IPS-18a (cell line): ENCODE data around the gene SYNC.
A peak's percentile ranks its signal among the peaks of the same experiment; 100 is the strongest.

ENCODE experiments used
- H3K27ac ChIP-seq: one replicate; pipeline ENCODE4 v1.5.1; 2013; ENCODE audit warnings: low read length
- H3K27me3 ChIP-seq: one replicate; pipeline ENCODE4 v1.6.1; 2013; ENCODE audit warnings: mild to moderate bottlenecking, low read length; ENCODE audit not compliant: control insufficient read depth, insufficient read depth
- H3K36me3 ChIP-seq: one replicate; pipeline ENCODE4 v1.6.1; 2013; ENCODE audit warnings: low read depth, low read length; ENCODE audit not compliant: control insufficient read depth
- H3K4me1 ChIP-seq: one replicate; pipeline ENCODE4 v1.6.1; 2013; ENCODE audit warnings: low read depth, low read length; ENCODE audit not compliant: control insufficient read depth
- H3K4me3 ChIP-seq: one replicate; pipeline ENCODE4 v1.5.1; 2013; ENCODE audit warnings: low read length
- H3K9ac ChIP-seq: one replicate; pipeline ENCODE4 v1.6.1; 2013; ENCODE audit warnings: mild to moderate bottlenecking, low read length, moderate library complexity
- H3K9me3 ChIP-seq: one replicate; pipeline ENCODE4 v1.6.1; 2013; ENCODE audit warnings: low read depth, low read length; ENCODE audit not compliant: control insufficient read depth

The SYNC gene

DNA sequence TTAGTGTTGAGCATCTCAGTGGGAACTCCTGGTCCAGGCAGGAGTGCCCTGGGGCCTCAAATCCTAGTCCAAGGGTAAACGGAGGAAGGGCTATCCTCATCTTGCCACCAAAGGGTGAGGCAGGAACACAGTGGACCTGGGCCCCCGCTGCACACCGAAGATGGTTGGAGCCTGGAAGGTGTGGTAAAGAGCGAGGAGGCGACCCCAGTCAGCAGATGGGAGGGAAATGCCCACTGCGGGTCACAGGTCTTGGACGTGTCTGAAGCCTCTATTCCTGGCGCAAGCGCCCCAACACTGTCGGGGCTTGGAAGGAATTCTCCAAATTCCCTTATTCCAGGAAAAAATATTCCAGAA is 38.5 kb upstream of the SYNC start:
- H3K4me3 ChIP-seq, result peak overlapping the region; percentile 62
- H3K9me3 ChIP-seq, result no peaks in the 10 kb centered on the region
- H3K36me3 ChIP-seq, result no peaks in the 10 kb centered on the region
- H3K27ac ChIP-seq, result no peak overlapping the region
- peaks cover 35% of the 10 kb centered on the region for H3K4me1 ChIP-seq
- H3K27me3 ChIP-seq, result peaks cover 15% of the 10 kb centered on the region
- H3K9ac ChIP-seq, result peak overlapping the region; percentile 28

DNA sequence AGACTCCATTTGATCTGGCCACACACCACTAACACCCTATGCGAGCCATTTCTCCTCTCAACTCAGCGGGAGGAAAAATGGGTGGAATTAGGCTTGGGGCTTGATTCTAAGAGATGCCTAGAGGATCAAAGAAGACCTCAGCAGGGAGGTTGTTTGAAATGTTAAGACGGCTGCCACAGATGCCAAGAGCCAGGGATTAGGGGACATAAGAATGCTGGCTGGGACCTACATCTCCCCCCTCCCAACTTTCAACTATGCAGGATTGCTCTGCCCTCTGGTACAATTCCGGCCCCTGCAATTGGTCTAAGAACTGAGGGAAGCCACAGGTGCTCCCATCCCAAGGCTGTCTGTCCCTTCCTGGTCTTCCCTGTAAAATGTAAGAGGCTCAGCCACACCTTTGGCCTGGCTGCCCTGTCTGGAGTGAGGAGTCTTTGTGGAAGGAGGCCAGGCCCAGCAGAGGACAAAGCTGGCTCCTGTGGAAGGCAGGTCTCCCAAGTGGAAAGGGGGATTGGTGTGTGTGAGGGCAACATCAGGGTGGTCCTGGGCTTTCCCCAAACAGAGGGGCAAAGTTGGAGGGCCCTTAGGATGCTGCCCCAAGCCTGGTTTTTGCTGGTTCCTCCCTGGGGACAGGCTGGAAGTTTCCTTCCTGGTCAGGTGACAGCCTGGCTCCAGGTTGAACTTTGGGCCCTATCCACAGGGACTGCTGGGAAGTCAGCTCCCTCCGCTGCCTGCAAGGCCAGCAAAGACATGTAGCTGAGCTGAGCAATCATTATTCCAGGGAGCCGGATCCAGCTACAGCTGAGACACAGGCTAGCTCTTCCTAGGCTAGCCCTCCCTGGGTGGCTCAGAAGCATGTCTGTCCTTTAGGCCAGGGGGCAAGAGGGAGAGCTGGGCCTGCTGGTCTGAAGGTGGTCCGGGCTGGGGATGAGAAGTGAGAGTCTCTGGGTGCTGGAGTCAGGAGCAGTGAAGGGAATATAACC is 34.5 kb upstream of the SYNC start:
- Histone ChIP-seq H3K27me3 (peaks cover 21% of the 10 kb centered on the region), H3K9ac (no peak overlapping the region), H3K9me3 (no peaks in the 10 kb centered on the region), H3K36me3 (no peaks in the 10 kb centered on the region), H3K27ac (no peak overlapping the region), H3K4me1 (peaks cover 21% of the 10 kb centered on the region), H3K4me3 (no peak overlapping the region)

DNA sequence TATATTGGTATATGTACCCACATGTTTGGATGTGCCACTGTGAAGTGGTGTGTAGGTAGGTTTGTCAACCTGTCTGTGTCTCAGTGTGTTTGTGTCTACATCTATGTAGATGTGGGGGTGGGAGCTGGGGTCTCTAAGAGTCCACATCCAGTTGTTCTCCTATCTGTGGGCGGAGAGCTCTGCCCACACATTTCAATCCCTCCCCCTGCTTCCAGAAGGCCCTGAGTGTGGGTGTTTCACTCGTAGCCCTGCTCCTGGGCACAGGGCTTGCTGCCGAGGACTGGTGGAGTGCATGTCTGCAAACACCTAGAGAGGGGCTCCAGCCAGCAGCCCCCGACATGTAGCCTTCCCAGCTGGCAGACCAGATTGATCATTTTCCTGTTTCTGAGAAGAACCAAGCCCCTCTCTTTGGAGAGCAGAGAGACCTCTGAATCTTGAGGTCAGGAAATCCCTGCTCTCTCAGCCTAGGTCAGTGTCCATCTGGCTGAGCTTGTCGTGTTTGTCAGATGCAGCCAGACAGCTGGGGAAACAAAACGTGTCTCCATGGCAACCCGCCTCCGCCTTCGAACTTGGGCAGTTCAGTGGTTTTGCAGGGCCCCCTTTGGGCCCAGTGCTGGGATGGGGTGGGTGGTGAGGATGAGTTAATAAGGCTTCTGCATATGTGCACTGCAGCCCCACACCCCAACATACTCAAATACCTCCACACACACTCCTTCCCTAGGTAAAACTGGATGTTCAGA is 31.2 kb upstream of the SYNC start:
- Histone ChIP-seq H3K36me3 (no peaks in the 10 kb centered on the region), H3K4me1 (peaks cover 15% of the 10 kb centered on the region), H3K27me3 (peaks cover 7% of the 10 kb centered on the region), H3K4me3 (no peak overlapping the region), H3K27ac (no peak overlapping the region), H3K9me3 (no peaks in the 10 kb centered on the region), H3K9ac (no peak overlapping the region)

DNA sequence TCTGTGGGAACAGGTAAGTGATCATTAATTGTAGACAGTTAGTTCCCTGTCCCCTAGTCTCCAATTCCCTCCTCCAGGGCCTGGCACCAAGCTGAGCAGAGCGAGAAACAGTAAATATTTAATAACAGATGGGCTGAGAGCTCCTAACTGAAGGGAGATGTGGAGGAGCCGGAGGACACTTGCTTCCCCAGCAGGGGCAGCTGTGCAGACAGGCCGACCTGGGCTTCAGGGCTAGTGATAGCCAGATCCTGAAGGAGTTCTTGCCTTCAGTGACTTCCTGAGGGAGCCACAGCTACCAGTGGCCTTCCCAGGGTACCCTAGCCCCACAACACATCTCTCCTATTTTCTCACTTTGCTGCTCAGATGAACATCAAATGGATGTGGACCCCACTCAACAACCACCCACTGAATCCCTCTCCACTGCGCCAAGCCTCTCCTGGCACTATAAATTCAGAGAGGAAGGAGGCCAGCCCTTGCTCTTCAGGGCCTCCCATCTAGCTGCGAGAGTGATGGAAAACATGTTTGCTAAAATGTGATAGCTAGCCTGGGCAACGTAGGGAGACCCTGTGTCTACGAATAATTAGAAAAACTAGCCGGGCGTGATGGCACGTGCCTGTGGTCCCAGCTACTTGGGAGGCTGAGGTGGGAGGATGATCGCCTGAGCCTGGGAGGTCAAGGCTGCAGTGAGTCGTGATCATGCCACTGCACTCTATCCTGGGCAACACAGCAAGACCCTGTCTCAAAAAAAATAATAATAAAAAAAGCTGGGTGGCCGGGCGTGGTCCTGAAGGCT is 26.9 kb upstream of the SYNC start:
- H3K9me3 ChIP-seq, result no peaks in the 10 kb centered on the region
- H3K4me3 ChIP-seq, result no peak overlapping the region
- H3K9ac ChIP-seq, result no peak overlapping the region
- H3K27ac ChIP-seq, result no peak overlapping the region
- peaks cover 9% of the 10 kb centered on the region for H3K4me1 ChIP-seq
- H3K27me3 ChIP-seq, result no peaks in the 10 kb centered on the region
- no peaks in the 10 kb centered on the region for H3K36me3 ChIP-seq

DNA sequence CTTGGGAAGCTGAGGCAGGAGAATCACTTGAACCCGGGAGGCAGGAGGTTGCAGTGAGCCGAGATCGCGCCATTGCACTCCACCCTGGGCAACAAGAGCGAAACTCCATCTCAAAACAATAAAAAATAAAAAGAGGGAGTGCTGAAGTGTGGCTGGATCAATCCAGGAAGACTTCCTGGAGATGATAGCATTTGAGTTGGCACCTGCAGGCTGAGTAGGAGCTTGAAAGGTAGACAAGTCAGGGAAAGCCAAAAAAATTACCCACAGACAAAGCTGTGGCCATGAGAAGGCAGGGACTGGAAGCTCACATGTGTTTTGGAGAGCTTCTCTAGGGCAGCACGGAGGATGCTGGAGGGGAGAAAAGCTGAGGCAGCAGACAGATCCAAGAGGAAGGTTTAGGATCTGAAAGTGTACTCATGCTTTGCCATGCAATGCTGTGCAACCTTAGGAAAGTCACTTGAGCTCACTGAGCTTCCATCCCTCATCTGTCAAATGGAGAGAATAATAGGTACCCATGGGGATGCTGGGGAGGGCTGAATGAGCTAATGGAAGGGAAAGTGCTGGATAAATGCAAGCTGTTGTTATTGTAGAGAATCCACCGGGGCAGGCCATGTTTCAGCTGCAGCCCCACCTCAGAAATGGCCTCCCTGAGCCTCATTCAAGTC is 26.0 kb upstream of the SYNC start:
- H3K36me3 ChIP-seq, result no peaks in the 10 kb centered on the region
- peaks cover 10% of the 10 kb centered on the region for H3K4me1 ChIP-seq
- H3K4me3 ChIP-seq, result no peak overlapping the region
- no peaks in the 10 kb centered on the region for H3K27me3 ChIP-seq
- no peaks in the 10 kb centered on the region for H3K9me3 ChIP-seq
- H3K9ac ChIP-seq, result no peak overlapping the region
- H3K27ac ChIP-seq, result no peak overlapping the region

DNA sequence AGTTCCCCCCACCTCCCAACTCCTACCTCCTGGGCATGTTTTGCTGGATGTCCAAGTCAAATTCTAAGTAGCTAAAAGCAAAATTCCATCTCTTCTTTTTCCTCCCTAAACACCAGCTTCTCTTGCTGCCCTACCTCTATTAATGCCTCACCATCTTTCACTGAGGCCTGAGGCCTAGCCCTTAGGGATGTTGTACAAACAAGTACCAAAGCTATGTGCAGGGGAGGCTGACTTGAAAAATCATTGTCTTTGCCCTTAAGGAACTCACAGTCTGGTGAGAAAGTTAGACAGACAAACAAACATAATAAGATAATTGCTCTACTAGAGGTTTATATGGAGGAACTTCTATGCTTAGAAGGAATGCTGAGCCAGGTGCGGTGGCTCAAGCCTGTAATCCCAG is 25.3 kb upstream of the SYNC start:
- Histone ChIP-seq H3K9me3 (no peaks in the 10 kb centered on the region), H3K27me3 (no peaks in the 10 kb centered on the region), H3K27ac (no peak overlapping the region), H3K36me3 (no peaks in the 10 kb centered on the region), H3K9ac (no peak overlapping the region), H3K4me1 (peaks cover 10% of the 10 kb centered on the region), H3K4me3 (no peak overlapping the region)

DNA sequence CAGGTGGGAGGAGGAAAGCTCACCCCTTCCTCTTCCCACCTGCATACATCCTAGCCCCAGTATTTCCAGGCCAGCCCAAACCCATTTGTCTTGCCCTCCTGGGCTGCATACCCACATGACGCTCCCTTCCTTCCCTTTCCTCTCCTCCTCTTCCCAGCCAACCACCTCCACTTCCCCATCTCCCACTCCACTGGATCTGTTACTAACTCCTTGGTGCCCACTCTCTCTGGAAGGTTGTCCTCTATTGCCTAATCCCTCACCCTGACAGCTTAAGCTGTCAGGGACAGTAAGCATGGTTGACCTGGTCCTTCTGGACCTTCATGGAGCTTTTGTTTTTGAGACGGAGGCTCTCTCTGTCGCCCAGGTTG is 23.0 kb upstream of the SYNC start:
- Histone ChIP-seq H3K36me3 (no peaks in the 10 kb centered on the region), H3K4me3 (no peak overlapping the region), H3K4me1 (peaks cover 7% of the 10 kb centered on the region), H3K9me3 (no peaks in the 10 kb centered on the region), H3K9ac (no peak overlapping the region), H3K27me3 (no peaks in the 10 kb centered on the region), H3K27ac (no peak overlapping the region)

DNA sequence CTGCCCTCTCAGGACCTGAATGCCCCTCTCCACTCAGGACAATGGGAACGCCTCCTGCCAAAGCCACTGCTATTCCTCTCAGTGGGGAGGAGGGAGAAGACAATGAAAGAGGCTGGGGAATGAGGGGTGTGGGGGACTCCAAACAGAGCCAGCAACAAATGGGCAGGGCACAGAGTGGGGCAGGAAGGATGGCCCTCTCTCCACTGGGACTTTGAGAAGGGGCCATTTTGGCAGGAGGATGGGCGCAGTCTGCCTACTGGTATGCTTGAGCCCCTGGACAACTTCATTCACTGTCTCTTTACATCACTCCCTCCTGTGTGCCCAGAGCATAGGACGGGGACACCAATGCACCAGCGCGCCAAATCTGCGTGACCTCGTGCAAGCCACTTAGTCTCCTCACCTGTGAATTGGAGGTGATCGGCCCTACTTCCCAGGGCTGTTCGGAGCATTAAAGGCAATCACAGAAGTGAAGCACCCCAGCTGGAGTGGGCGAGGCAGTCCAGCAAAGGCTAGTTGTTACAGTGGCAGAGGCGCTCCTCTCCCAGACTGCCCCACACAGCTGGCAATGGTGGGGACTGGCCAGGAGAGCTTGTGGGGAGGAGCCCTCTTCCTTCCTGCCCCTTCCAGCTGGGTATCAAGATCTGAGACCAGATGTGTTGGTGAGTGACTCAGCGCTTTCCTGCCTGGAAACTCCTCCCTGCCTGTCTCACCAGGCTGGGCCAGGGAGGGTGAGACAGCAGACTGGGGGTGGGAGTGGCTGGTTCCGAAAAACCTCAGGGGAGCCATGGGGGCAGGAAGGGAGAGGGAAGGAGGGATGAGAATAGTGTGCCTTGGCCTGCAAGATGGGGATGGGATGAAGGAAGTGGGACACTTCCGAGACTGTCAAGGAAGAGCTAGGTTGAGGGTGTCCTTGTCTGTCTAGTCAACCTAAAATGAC is 22.4 kb upstream of the SYNC start:
- Histone ChIP-seq H3K27ac (no peak overlapping the region), H3K27me3 (no peaks in the 10 kb centered on the region), H3K9me3 (no peaks in the 10 kb centered on the region), H3K4me3 (no peak overlapping the region), H3K9ac (no peak overlapping the region), H3K36me3 (no peaks in the 10 kb centered on the region), H3K4me1 (peaks cover 7% of the 10 kb centered on the region)

DNA sequence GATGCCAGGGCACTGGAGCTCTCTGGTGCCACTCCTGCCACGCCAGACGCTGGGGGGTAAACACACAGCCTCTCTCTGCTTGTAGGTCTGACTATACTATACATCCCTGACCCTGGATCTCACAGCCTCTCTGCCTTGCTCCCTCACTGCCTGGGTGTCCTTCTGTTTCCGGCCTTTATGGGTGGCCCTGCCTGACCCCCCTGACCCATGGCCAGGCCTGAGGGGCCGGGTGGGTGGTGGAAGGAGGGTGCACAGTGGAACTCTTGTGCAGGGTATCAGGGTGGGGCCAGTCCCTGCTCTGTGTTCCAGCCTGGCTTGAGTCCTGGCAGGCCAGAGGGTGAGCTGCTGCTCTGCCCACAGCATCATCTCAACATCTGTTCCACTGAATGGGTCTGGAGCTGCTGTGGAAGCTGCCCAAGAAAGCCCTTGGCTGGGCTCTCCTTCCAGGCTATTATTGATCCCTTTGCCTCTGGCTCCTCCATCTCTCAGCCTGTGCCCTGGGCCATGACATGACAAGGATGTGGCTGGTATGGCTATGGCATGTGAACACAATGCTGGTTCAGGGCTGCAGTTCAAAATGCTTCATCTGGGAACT is 17.2 kb upstream of the SYNC start:
- Histone ChIP-seq H3K36me3 (no peaks in the 10 kb centered on the region), H3K4me1 (peaks cover 15% of the 10 kb centered on the region), H3K9ac (no peak overlapping the region), H3K27ac (no peak overlapping the region), H3K9me3 (no peaks in the 10 kb centered on the region), H3K4me3 (no peak overlapping the region), H3K27me3 (no peaks in the 10 kb centered on the region)

DNA sequence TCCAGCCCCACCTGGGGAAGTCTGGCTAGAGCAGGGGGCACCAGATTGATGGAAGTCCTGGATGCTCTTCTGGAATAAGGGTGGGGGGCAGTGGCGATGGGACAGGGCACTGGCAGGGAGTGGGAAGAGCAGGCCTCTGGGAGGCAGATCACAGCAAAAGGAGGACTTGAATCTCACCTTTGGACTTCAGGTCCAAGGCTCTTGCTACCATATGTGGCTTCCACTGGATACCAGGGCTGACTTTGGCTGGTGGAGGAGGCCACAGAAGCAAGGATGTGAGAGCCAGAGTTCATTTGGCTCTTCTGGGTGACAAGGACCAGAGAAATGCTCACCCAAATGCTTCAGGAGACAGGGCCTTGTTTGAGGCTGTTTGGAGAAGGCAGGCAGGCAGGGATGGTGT is 16.0 kb upstream of the SYNC start:
- Histone ChIP-seq H3K9ac (no peak overlapping the region), H3K27ac (no peak overlapping the region), H3K36me3 (no peaks in the 10 kb centered on the region), H3K4me1 (peaks cover 11% of the 10 kb centered on the region), H3K4me3 (no peak overlapping the region), H3K27me3 (no peaks in the 10 kb centered on the region), H3K9me3 (no peaks in the 10 kb centered on the region)
